Activated T-cell treated with anti-CD3 and anti-CD28 coated beads, Interleukin-2, amount 50 U/mL, for 72 hours (primary cell): ENCODE data around the gene IBA57. TPM values are rescaled to one million over a fixed set of nuclear protein-coding genes. Genes with fewer than 3 reads are reported as not detected.
"Not testable (repeated sequence)": the region's sequence is repeated elsewhere in the genome, so short reads cannot be mapped to it uniquely, and the experiment has no call there.

Experiments used
- ATAC-seq, 2 donors: fragments of 150-1000 bp; cut with Tn5 transposase; replicated peaks in 1 of 2; 2 replicates each; pipeline ENCODE4 v1.10.0; 2021; ENCODE audit warnings: moderate library complexity in 2 of 2, mild to moderate bottlenecking in 1 of 2
- DNase-seq, 2 donors: peaks; one replicate each; pipeline ENCODE4 v3.0.0; 2021 to 2022; ENCODE audit warnings: mixed read lengths in 1 of 2
- H3K27ac Mint-ChIP-seq: one replicate; pipeline ENCODE4 v1.8.0; 2022; ENCODE audit warnings: mild to moderate bottlenecking, moderate library complexity, mixed read lengths
- H3K27me3 Mint-ChIP-seq: one replicate; pipeline ENCODE4 v1.8.0; 2022; ENCODE audit warnings: low read depth, mixed read lengths
- H3K36me3 Mint-ChIP-seq, 2 donors: one replicate each; pipeline ENCODE4 v1.8.0; 2022; ENCODE audit warnings: mixed read lengths in 2 of 2, mild to moderate bottlenecking in 1 of 2; ENCODE audit not compliant: insufficient read depth in 2 of 2
- H3K4me1 Mint-ChIP-seq: one replicate; pipeline ENCODE4 v1.8.0; 2022; ENCODE audit warnings: low read depth, mixed read lengths
- H3K4me3 Mint-ChIP-seq, 2 donors: one replicate each; pipeline ENCODE4 v1.8.0; 2022; ENCODE audit warnings: mild to moderate bottlenecking in 2 of 2, mixed read lengths in 2 of 2, moderate library complexity in 2 of 2
- H3K9me3 Mint-ChIP-seq, 2 donors: one replicate each; pipeline ENCODE4 v1.8.0; 2022; ENCODE audit warnings: mixed read lengths in 2 of 2
- total RNA-seq, 2 donors: library from RNA; stranded (reverse); gene quantifications; one replicate each; pipeline ENCODE4 v1.2.3, GENCODE V29; 2022

The IBA57 gene
- total RNA-seq, 2 donors from 2014 or later: 9.1 TPM

DNA sequence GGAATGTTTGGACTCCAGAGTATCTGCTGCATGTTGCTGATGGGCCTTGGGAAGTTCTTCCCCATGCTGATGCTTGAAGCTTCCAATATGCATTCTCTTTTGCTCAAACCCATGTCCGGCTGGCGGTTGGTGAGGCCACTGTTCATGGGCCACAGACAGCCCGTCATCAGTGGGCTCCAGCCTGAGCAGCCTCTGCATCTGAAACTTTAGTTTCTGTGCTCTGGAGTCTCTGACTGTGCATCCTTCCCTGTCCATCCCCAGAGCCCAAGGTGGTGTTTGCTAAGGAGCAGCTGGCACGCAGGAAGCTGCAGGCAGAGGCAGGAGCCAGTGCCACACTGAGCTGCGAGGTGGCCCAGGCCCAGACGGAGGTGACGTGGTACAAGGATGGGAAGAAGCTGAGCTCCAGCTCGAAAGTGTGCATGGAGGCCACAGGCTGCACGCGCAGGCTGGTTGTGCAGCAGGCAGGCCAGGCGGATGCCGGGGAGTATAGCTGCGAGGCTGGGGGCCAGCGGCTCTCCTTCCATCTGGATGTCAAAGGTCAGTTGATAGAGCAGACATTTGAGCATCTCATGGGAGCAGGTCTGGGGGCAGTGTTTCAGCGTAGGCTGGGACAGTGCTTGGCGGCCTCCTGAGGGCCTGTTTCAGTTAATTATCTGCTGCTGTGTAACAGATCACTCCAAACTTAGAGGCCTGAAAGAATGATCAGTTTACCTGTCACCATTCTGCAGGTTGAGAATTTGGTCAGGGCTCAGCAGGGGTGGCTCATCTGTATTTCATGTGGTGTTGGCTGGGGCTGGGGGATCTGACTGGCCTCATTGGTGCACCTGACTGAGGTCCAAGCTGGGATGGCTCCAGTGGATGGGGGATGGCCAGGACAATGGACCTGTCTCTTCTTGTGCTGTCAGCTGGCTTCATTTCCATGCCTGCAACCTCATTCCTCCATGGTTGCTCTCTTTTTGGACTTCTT, 58.9 kb downstream of the IBA57 start:
- Mint-ChIP-seq H3K36me3 (peaks cover 20 to 26% of the 10 kb centered on the region in 2 donors), H3K9me3 (peaks cover 0 to 3% of the 10 kb centered on the region in 2 donors), H3K4me1 (peaks cover 4% of the 10 kb centered on the region), H3K4me3 (no peak overlapping the region), H3K27ac (no peak overlapping the region), H3K27me3 (no peaks in the 10 kb centered on the region)
- ATAC-seq: no peak
- no peak for DNase-seq

DNA sequence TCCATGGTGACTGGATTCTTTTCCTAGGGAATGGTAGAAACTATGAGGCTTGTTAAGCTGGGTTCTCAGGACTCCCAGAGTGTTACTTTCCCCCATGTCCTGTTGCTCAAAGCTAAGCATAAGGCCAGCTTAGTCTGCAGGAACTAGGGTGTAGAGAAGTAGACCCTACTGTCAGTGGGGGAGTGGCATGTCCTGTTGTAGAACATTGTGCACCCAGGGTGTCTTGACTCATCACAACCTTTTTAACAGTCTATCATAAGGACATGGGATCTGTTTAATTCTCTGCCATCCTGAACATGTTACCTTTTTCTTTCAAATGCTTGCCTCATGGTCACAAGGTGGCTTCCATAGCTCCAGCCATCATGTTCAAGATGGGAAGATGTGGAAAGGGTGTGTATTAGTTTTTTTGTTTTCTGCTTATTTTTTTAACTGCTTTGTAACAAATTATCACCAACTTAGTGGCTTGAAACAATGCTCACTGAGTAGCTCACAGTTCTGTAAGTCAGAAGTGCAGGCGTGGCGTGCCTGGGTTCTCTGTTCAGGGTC, 59.6 kb downstream of the IBA57 start:
- H3K27ac Mint-ChIP-seq: no peak overlapping the region
- no peak overlapping the region for H3K4me3 Mint-ChIP-seq
- H3K27me3 Mint-ChIP-seq: no peaks in the 10 kb centered on the region
- ATAC-seq (no peak), DNase-seq (no peak)
- peaks cover 0 to 3% of the 10 kb centered on the region in 2 donors for H3K9me3 Mint-ChIP-seq
- peaks cover 4% of the 10 kb centered on the region for H3K4me1 Mint-ChIP-seq
- H3K36me3 Mint-ChIP-seq: peaks cover 20 to 26% of the 10 kb centered on the region in 2 donors

DNA sequence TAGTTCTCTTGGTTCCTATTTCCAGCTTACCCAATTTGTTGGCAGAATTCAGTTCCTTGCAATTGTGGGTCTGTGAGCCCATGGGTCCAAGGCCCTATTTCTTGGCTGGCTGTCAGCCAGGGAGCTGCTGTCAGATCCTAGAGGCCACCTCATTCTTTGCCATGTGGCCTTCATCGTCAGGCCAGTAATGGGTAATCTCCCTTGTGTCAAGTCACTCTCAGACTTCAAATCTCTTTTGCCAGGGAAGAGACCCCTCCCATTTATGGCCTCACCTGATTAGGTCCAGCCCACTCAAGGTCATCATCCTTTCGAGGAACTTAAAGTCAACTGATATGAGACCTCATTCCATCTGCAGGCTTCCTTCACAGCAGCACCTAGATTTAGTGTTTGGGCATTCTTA, 60.1 kb downstream of the IBA57 start:
- DNase-seq (no peak), ATAC-seq (no peak)
- Mint-ChIP-seq H3K4me1 (peaks cover 4% of the 10 kb centered on the region), H3K4me3 (no peak overlapping the region), H3K9me3 (peaks cover 0 to 3% of the 10 kb centered on the region in 2 donors), H3K36me3 (peaks cover 20 to 26% of the 10 kb centered on the region in 2 donors), H3K27ac (no peak overlapping the region), H3K27me3 (no peaks in the 10 kb centered on the region)

DNA sequence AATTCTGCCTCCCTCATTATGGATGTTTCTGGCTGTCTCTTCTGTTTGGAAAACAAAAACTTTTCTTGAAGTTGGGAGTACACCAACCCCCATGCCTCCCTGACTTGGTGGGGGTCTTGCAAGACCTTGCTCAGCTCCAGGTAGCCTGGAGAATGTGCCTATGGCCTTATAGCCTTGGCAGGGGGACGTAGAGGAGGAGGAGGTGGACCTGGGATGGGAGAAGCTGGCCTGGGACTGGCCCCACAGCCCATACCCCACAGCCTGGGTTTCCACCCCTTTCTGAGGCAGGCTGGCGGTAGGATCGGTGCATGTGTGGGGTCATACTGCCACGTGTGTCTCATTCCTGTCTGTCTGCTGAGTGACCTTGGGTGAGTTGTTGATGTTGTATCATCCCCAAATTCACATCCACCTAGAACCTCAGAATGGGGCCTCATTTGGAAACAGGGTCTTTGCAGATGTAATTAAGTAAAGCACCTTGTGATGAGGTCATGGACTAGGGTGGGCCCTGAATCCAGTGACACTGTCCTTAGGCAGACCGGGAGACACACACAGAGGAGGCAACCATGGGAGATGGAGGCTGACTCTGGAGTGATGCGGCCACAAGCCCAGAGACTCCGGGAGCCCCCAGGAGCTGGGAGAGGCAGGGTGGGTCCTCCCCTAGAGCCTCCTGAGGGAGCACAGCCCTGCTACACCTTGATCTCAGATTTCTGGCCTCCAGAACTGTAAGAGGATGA, 60.7 kb downstream of the IBA57 start:
- Mint-ChIP-seq H3K9me3 (peaks cover 0 to 3% of the 10 kb centered on the region in 2 donors), H3K27me3 (no peaks in the 10 kb centered on the region), H3K4me3 (no peak overlapping the region), H3K4me1 (peaks cover 4% of the 10 kb centered on the region), H3K27ac (no peak overlapping the region), H3K36me3 (peaks cover 20 to 26% of the 10 kb centered on the region in 2 donors)
- ATAC-seq: no peak
- DNase-seq: no peak

DNA sequence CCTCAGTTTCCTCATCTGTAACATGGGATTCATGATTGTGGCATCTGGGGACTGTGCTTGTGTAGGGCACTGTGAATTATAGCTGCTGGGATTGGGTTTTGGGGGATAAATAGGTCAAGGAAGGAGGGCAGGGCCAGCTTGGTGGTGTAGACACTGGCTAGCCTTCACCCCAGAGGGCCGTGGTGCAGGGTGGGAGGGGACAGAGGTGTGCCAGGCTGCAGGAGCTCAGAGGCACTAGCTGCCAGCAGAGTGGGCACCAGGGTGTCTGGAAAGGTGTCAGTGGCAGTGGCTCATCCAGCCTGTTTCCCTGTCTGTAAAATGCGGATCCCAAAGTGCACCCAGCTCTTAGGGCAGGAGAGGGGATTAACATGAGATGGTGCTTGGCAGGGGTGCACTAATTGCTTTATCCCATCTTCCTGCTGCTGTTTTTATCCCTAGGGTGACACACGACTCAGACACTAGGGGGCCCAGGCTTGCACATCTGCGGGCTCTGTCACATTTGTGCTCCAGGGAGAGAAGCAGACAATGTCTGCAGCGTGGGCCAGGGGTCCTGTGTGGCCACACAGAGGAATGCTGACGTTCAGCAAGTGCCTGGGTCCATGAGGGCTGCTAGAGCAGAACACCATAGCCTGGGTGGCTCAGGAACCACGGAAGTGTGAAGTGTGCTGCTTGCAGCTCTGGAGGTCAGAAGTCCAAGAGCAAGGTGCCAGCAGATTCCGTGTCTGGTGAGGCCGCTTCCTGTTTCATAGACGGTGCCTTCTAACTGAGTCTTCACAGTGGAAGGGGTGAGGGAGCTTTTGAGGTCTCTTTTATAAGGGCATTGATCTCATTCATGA, 61.6 kb downstream of the IBA57 start:
- Mint-ChIP-seq H3K4me3 (no peak overlapping the region), H3K27ac (no peak overlapping the region), H3K36me3 (peaks cover 20 to 24% of the 10 kb centered on the region in 2 donors), H3K27me3 (no peaks in the 10 kb centered on the region), H3K4me1 (no peaks in the 10 kb centered on the region), H3K9me3 (peaks cover 0 to 3% of the 10 kb centered on the region in 2 donors)
- no peak for ATAC-seq
- no peak for DNase-seq

DNA sequence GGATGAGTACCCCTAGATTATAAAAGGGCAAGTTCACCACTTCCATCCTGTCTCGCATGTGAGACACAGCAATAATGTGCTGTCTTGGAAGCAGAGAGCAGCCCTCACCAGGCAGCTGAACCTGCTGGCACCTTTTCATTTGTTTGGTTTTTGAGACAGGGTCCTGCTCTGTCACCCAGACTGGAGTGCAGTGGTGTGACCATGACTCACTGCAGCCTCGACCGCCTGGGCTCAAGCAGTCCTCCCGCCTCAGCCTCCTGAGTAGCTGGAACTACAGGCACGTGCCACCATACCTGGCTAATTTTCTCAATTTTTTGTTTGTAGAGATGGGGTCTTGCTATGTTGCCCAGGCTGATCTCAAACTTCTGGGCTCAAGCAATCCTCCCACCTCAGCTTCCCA, 62.5 kb downstream of the IBA57 start:
- not testable (repeated sequence) for H3K4me3 Mint-ChIP-seq, H3K27ac Mint-ChIP-seq, H3K4me1 Mint-ChIP-seq, DNase-seq, H3K9me3 Mint-ChIP-seq, H3K27me3 Mint-ChIP-seq, ATAC-seq
- H3K36me3 Mint-ChIP-seq: peaks cover 24 to 30% of the 10 kb centered on the region in 2 donors

DNA sequence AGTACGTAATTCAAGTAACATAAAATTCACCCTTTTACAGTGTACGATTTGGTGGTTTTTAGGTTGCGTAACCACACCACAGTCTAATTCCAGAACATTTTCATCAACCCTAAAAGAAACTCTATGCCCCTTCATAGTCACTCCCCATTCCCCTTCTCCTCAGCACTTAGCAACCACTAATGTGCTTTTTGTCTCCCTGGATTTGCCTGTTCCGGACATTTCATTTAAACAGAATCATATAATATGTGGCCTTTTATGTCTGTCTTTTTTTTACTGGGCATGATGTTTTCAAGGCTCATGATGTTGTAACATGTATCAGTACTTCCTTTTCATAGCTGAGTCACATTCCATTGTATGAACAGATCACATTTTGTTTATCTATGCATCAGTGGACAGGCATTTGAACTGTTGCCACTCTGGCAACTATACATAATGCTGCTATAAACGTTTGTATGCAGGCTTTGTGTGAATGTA, 63.0 kb downstream of the IBA57 start:
- Mint-ChIP-seq H3K36me3 (peaks cover 25 to 34% of the 10 kb centered on the region in 2 donors), H3K27ac (no peak overlapping the region), H3K27me3 (no peaks in the 10 kb centered on the region), H3K4me3 (no peak overlapping the region), H3K9me3 (peaks cover 2 to 4% of the 10 kb centered on the region in 2 donors), H3K4me1 (no peaks in the 10 kb centered on the region)
- ATAC-seq: no peak
- no peak for DNase-seq

DNA sequence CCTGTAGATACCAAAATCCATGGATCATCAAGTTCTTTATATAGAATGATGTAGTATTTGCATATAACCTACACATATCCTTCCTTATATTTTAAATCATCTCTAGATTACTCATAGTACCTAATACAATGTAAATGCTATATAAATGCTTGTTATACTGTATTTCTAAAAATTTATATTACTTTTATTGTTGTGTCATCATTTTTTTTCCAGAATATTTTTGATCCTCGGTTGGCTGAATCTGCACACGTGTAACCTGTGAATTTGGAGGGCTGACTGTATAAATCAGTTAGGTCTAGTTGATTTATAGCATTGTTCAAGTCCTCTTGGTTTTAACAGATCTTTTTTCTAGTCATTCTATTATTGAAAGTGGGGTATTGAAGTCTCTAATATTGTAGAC, 65.6 kb downstream of the IBA57 start:
- DNase-seq (no peak), ATAC-seq (no peak)
- H3K27me3 Mint-ChIP-seq: no peaks in the 10 kb centered on the region
- H3K36me3 Mint-ChIP-seq: peaks cover 19 to 26% of the 10 kb centered on the region in 2 donors
- H3K4me3 Mint-ChIP-seq: no peak overlapping the region
- peaks cover 5% of the 10 kb centered on the region in 2 donors for H3K9me3 Mint-ChIP-seq
- H3K27ac Mint-ChIP-seq: no peak overlapping the region
- no peaks in the 10 kb centered on the region for H3K4me1 Mint-ChIP-seq

Other genes with a start within 250 kb of the IBA57 start
- gene WNT9A, start 217.9 kb upstream of the IBA57 start, total RNA-seq: under 1 TPM in 1 of 2 donors, not detected in 1; 0.28 TPM
- gene WNT3A, start 158.8 kb upstream of the IBA57 start, total RNA-seq: not detected
- 100 to 1,000 TPM; 327 to 369 TPM for gene ARF1, start 83.1 kb upstream of the IBA57 start, total RNA-seq
- 10 to 100 TPM; 18.2 to 27.3 TPM for gene C1orf35, start 62.5 kb upstream of the IBA57 start, total RNA-seq
- gene MRPL55, start 56.5 kb upstream of the IBA57 start, total RNA-seq: 10 to 100 TPM; 36.1 to 36.7 TPM
- gene GUK1, start 25.5 kb upstream of the IBA57 start, total RNA-seq: 100 to 1,000 TPM; 130 to 148 TPM
- under 1 TPM; 0.77 to 0.93 TPM for gene GJC2, start 15.9 kb upstream of the IBA57 start, total RNA-seq
- gene OBSCN, start 42.2 kb downstream of the IBA57 start, total RNA-seq: 10 to 100 TPM; 25.0 to 27.7 TPM
- 10 to 100 TPM; 43.5 to 51.4 TPM for gene TRIM11, start 241.0 kb downstream of the IBA57 start, total RNA-seq